HCT116 (cell line): ENCODE results near the gene LIN7B.

ENCODE experiments used
- CEBPB ChIP-seq: IDR thresholded peaks from 2 replicates; pipeline ENCODE4 v1.6.1; 2012; ENCODE audit warnings: low read depth
- CTCF ChIP-seq, 3 experiments: fragments of 200-600 bp in 1 of 3; sonication (generic) in 1 of 3; IDR thresholded peaks in 2 of 3; conservative IDR thresholded peaks in 1 of 3; 2 replicates each; pipeline ENCODE4 v1.5.1; 2012 to 2017; ENCODE audit warnings: low read depth in 2 of 3, low read length in 2 of 3, antibody characterized with exemption in 1 of 3, borderline replicate concordance in 1 of 3, control low read depth in 1 of 3, mild to moderate bottlenecking in 1 of 3, mixed read lengths in 1 of 3, mixed run types in 1 of 3, moderate library complexity in 1 of 3; ENCODE audit not compliant: insufficient read depth in 1 of 3
- EZH2phosphoT487 ChIP-seq: fragments of 200-600 bp; IDR thresholded peaks from 2 replicates; pipeline ENCODE4 v1.6.1; 2018; ENCODE audit warnings: antibody characterized with exemption, borderline replicate concordance
- FOSL1 ChIP-seq: IDR thresholded peaks from 2 replicates; pipeline ENCODE4 v1.6.1; 2012; ENCODE audit warnings: low read depth
- JUND ChIP-seq: IDR thresholded peaks from 2 replicates; pipeline ENCODE4 v1.6.1; 2012
- MAX ChIP-seq: IDR thresholded peaks from 2 replicates; pipeline ENCODE4 v1.6.1; 2012
- POLR2A ChIP-seq: IDR thresholded peaks from 2 replicates; pipeline ENCODE4 v1.7.0; 2011; ENCODE audit warnings: borderline replicate concordance; ENCODE audit not compliant: insufficient read depth, insufficient read length; ENCODE audit errors: extremely low read depth
- POLR2AphosphoS5 ChIP-seq: IDR thresholded peaks from 2 replicates; pipeline ENCODE4 v1.6.1; 2011; ENCODE audit warnings: mild to moderate bottlenecking, low read depth, low read length, moderate library complexity
- RAD21 ChIP-seq: IDR thresholded peaks from 2 replicates; pipeline ENCODE4 v1.6.1; 2012; ENCODE audit warnings: low read depth, mild to moderate bottlenecking
- REST ChIP-seq: IDR thresholded peaks from 2 replicates; pipeline ENCODE4 v1.6.1; 2012; ENCODE audit warnings: low read depth
- YY1 ChIP-seq: IDR thresholded peaks from 2 replicates; pipeline ENCODE4 v1.6.1; 2011; ENCODE audit warnings: low read length, low read depth, moderate library complexity, mild to moderate bottlenecking; ENCODE audit not compliant: insufficient replicate concordance; ENCODE audit errors: extremely low read depth
- ZNF274 ChIP-seq: fragments of 200-500 bp; sonication (Bioruptor generic); IDR thresholded peaks from 2 replicates; pipeline ENCODE4 v1.6.1; 2014; ENCODE audit warnings: mild to moderate bottlenecking, low read depth, low read length, inconsistent platforms

GRCh38 chr19:49129238-49129583, 15.0 kb downstream of the LIN7B start:
- no peak for TF ChIP-seq EZH2phosphoT487
- TF ChIP-seq POLR2AphosphoS5 = no peak
- TF ChIP-seq CTCF (IDR thresholded peaks at IDR 0.05 in 2 of 3, conservative IDR thresholded peaks at IDR 0.05 in 1 of 3; ENCODE audit: borderline replicate concordance in 1 of 3, insufficient read depth in 1 of 3, low read depth in 2 of 3, low read length in 2 of 3) = no peak
- no peak for TF ChIP-seq REST
- no peak for TF ChIP-seq POLR2A
- no peak for TF ChIP-seq YY1
- no peak for TF ChIP-seq RAD21
- no peak for TF ChIP-seq ZNF274
- no peak for TF ChIP-seq JUND
- TF ChIP-seq FOSL1 = no peak
- no peak for TF ChIP-seq CEBPB
- no peak for TF ChIP-seq MAX
